Kidney (tissue), 14 donors: ENCODE measurements around the gene AMOTL2. TPM values are rescaled to one million over a fixed set of nuclear protein-coding genes. Genes with fewer than 3 reads are reported as not detected.

Source experiments
- DNase-seq, 5 donors: peaks; one replicate each; pipeline ENCODE4 v3.0.0-alpha.2; 2013 to 2020
- FAIRE-seq: peaks from 2 replicates; lab custom pipeline; 2012; peaks lifted over from hg19 to GRCh38; lab: Jason Lieb, UNC
- H3K27ac ChIP-seq, 2 donors: one replicate each; pipeline ENCODE4 v1.7.0; 2013; ENCODE audit warnings: low read depth in 2 of 2, low read length in 2 of 2, inconsistent platforms in 1 of 2
- H3K27me3 ChIP-seq: one replicate; pipeline ENCODE4 v1.7.1; 2013; ENCODE audit warnings: low read length, inconsistent platforms; ENCODE audit not compliant: control insufficient read depth, insufficient read depth
- H3K36me3 ChIP-seq, 3 donors: one replicate each; pipeline versions ENCODE4 v1.7.0 to v1.7.1; 2013; ENCODE audit warnings: low read length in 3 of 3, control low read depth in 1 of 3, inconsistent platforms in 1 of 3; ENCODE audit not compliant: insufficient read depth in 3 of 3, control insufficient read depth in 2 of 3
- H3K4me1 ChIP-seq, 3 donors: one replicate each; pipeline versions ENCODE4 v1.7.0 to v1.7.1; 2013; ENCODE audit warnings: low read length in 3 of 3, inconsistent platforms in 1 of 3, low read depth in 1 of 3; ENCODE audit not compliant: control insufficient read depth in 2 of 3, insufficient read depth in 2 of 3
- H3K4me3 ChIP-seq, 3 donors: one replicate each; pipeline versions ENCODE4 v1.7.0 to v1.8.1; 2013; ENCODE audit warnings: low read length in 3 of 3, control low read depth in 1 of 3, inconsistent platforms in 1 of 3
- H3K9ac ChIP-seq, 3 donors: one replicate each; pipeline versions ENCODE4 v1.7.0 to v1.7.1; 2013; ENCODE audit warnings: low read length in 3 of 3, control low read depth in 1 of 3, inconsistent platforms in 1 of 3
- H3K9me3 ChIP-seq, 3 donors: one replicate each; pipeline versions ENCODE4 v1.7.0 to v1.7.1; 2013; ENCODE audit warnings: low read length in 3 of 3, control low read depth in 1 of 3, inconsistent platforms in 1 of 3; ENCODE audit not compliant: control insufficient read depth in 2 of 3, insufficient read depth in 1 of 3
- CTCF ChIP-seq: IDR thresholded peaks from 3 replicates; pipeline ENCODE4 v1.5.1; 2012; ENCODE audit warnings: mild to moderate bottlenecking, moderate library complexity, borderline replicate concordance; ENCODE audit not compliant: insufficient read depth; ENCODE audit errors: extremely low read depth
- intact Hi-C: fragments of 100-400 bp; cut with DNase I; formaldehyde crosslinking; loops from one replicate; pipeline ENCODE4 v1.11.1; 2022
- polyA plus RNA-seq: library from polyadenylated mRNA; stranded (reverse); fragments of 350-450 nt; fragmentation: Illumina TruSeq; extraction: RNeasy Lipid Tissue Mini Kit (QIAGEN cat#74804); gene quantifications from one replicate; pipeline ENCODE4 v1.2.3, GENCODE V29; 2014; ENCODE audit warnings: low read depth, low replicate concordance; ENCODE audit not compliant: insufficient read depth
- total RNA-seq: library from RNA; stranded (reverse); fragmentation: NEBNext Ultra II Directional; extraction: Animal tissue kit (Norgen Biotek cat#: 25700); gene quantifications from one replicate; pipeline ENCODE4 v1.2.1, GENCODE V29; 2021
- donor health status: control.
- donor health status: control.
- donor health status: control.
- donor health status: control.
- donor health status: control.
- donor health status: DM: yes; HTN: yes; CAD: no.
- donor health status: Normal renal cell carcinoma (clear cell type).

AMOTL2 gene
- total and polyA plus RNA-seq, 2 donors from 2014 or later, result 19.5 to 83.5 TPM

GRCh38 chr3:134328147-134328591 lies 46.1 kb downstream of the AMOTL2 start:
- Histone ChIP-seq H3K27ac (no peak overlapping the region), H3K4me3 (no peak overlapping the region), H3K27me3 (no peaks in the 10 kb centered on the region), H3K36me3 (no peaks in the 10 kb centered on the region), H3K9me3 (no peaks in the 10 kb centered on the region), H3K4me1 (peaks cover 2 to 31% (median 30%) of the 10 kb centered on the region in 3 donors), H3K9ac (no peak overlapping the region)
- TF ChIP-seq CTCF, result no peak
- FAIRE-seq (no peak), DNase-seq (peak in 1 of 5 donors; percentile 28)
- intact Hi-C loops, result no loop called here

GRCh38 chr3:134327594-134327975 lies 46.7 kb downstream of the AMOTL2 start:
- no peak for TF ChIP-seq CTCF
- no peak overlapping the region for H3K9ac ChIP-seq
- FAIRE-seq, result no peak
- no peaks in the 10 kb centered on the region for H3K27me3 ChIP-seq
- H3K27ac ChIP-seq, result peak overlapping the region in 1 of 2 donors; percentile 66
- intact Hi-C loops, result no loop called here
- H3K9me3 ChIP-seq, result no peaks in the 10 kb centered on the region
- H3K36me3 ChIP-seq, result no peaks in the 10 kb centered on the region
- DNase-seq, result no peak
- H3K4me1 ChIP-seq, result peaks cover 2 to 31% (median 30%) of the 10 kb centered on the region in 3 donors
- no peak overlapping the region for H3K4me3 ChIP-seq

- no peaks in the 10 kb centered on the region for H3K27me3 ChIP-seq
- peak; percentile 62 to 94 (median 79) for DNase-seq
- H3K4me3 ChIP-seq, result no peak overlapping the region
- no peak for TF ChIP-seq CTCF
- no peak overlapping the region for H3K9ac ChIP-seq
- no peaks in the 10 kb centered on the region for H3K9me3 ChIP-seq
- H3K36me3 ChIP-seq, result no peaks in the 10 kb centered on the region
- H3K27ac ChIP-seq, result peak overlapping the region; percentile 29 to 66
- no peak for FAIRE-seq
- intact Hi-C loops, result no loop called here
- H3K4me1 ChIP-seq, result peaks cover 2 to 30% (median 30%) of the 10 kb centered on the region in 3 donors
These were observed 47.3 kb downstream of the AMOTL2 start for GRCh38 chr3:134326760-134327593.
